HCT116 (cell line): ENCODE data around the gene GALNT2. TPM values are rescaled to one million over a fixed set of nuclear protein-coding genes. Genes with fewer than 3 reads are reported as not detected.

Experiments used
- ATAC-seq: fragments of 200-7000 bp; cut with Tn5 transposase; 2 replicates; pipeline ENCODE4 v1.9.1; 2020; ENCODE audit warnings: mild to moderate bottlenecking, moderate library complexity
- BruUV-seq: library from RNA; stranded (reverse); fragments of 400-500 nt; replicated peaks from 2 replicates; lab custom pipeline; 2021; lab: Mats Ljungman, UMichigan
- CTCF ChIA-PET: fragments of 300-600 bp; sonication (Branson Sonifier 250); formaldehyde crosslinking; loops from one replicate; lab custom pipeline; 2021; ENCODE audit warnings: antibody characterized with exemption; lab: Charles Lee
- POLR2A ChIA-PET: fragments of 300-600, 350-600 bp; sonication (Branson Sonifier 250); formaldehyde crosslinking; loops from one replicate; lab custom pipeline; 2021; ENCODE audit warnings: antibody characterized with exemption; lab: Charles Lee
- RAD21 ChIA-PET, 2 experiments: fragments of 300-600 bp; sonication (Branson Sonifier 250); formaldehyde crosslinking; loops; one replicate each; lab custom pipeline; 2023; ENCODE audit warnings: low total read pairs in 2 of 2; ENCODE audit not compliant: uncharacterized antibody in 2 of 2, unreplicated experiment in 2 of 2, low non-redundant PET in 1 of 2; lab: Charles Lee
- DNase-seq: peaks from one replicate; pipeline ENCODE4 v3.0.0-alpha.2; 2010; ENCODE audit warnings: low read depth, low spot score
- H2AFZ ChIP-seq: fragments of 200-600 bp; shearing (Covaris generic), sonication (generic); 2 replicates; pipeline ENCODE4 v1.6.1; 2017; ENCODE audit warnings: low read depth, mixed run types, mixed read lengths, antibody characterized with exemption, low read length; ENCODE audit not compliant: poor library complexity, severe bottlenecking
- H3K27ac ChIP-seq: 2 replicates; pipeline ENCODE4 v1.5.1; 2012; ENCODE audit warnings: low read depth, low read length
- H3K27me3 ChIP-seq: fragments of 200-600 bp; sonication (generic); 2 replicates; pipeline ENCODE4 v1.6.1; 2016; ENCODE audit warnings: mixed run types, low read length, mixed read lengths; ENCODE audit not compliant: insufficient read depth
- H3K36me3 ChIP-seq, 2 experiments: fragments of 200-500 bp in 1 of 2; fragments of 200-600 bp in 1 of 2; sonication (Bioruptor generic) in 1 of 2; sonication (generic) in 1 of 2; 2 replicates each; pipeline versions ENCODE4 v1.5.1 to v1.6.1; 2014 to 2016; ENCODE audit warnings: low read length in 2 of 2, inconsistent platforms in 1 of 2, mixed read lengths in 1 of 2, mixed run types in 1 of 2; ENCODE audit not compliant: insufficient read depth in 2 of 2, control insufficient read depth in 1 of 2
- H3K4me1 ChIP-seq, 2 experiments: fragments of 200-600 bp in 1 of 2; sonication (generic) in 1 of 2; 2 replicates each; pipeline versions ENCODE4 v1.5.1 to v1.6.1; 2012 to 2017; ENCODE audit warnings: low read length in 2 of 2, inconsistent platforms in 1 of 2, mild to moderate bottlenecking in 1 of 2, mixed read lengths in 1 of 2, mixed run types in 1 of 2, moderate library complexity in 1 of 2; ENCODE audit not compliant: insufficient read depth in 2 of 2, control insufficient read depth in 1 of 2
- H3K4me2 ChIP-seq: fragments of 200-600 bp; sonication (generic); 2 replicates; pipeline ENCODE4 v1.6.1; 2017; ENCODE audit warnings: mixed run types, low read length, mixed read lengths
- H3K4me3 ChIP-seq, 2 experiments: fragments of 200-600 bp in 1 of 2; sonication (generic) in 1 of 2; replicated peaks in 1 of 2; 2 replicates each; pipeline ENCODE4 v1.5.1; 2011 to 2016; ENCODE audit warnings: low read length in 2 of 2, control low read depth in 1 of 2, low read depth in 1 of 2, mild to moderate bottlenecking in 1 of 2, mixed read lengths in 1 of 2, mixed run types in 1 of 2
- H3K79me2 ChIP-seq: fragments of 200-600 bp; sonication (generic); 2 replicates; pipeline ENCODE4 v1.6.1; 2017; ENCODE audit warnings: mild to moderate bottlenecking, mixed run types, low read length, moderate library complexity, mixed read lengths; ENCODE audit not compliant: insufficient read depth
- H3K9ac ChIP-seq: fragments of 200-600 bp; sonication (generic); 2 replicates; pipeline ENCODE4 v1.6.1; 2016; ENCODE audit warnings: low read length, mixed read lengths
- H3K9me2 ChIP-seq: fragments of 200-600 bp; sonication (generic), shearing (Covaris generic); 2 replicates; pipeline ENCODE4 v1.6.1; 2017; ENCODE audit warnings: mixed run types, mild to moderate bottlenecking, moderate library complexity; ENCODE audit not compliant: insufficient read depth
- H3K9me3 ChIP-seq, 2 experiments: fragments of 200-500 bp in 1 of 2; fragments of 200-600 bp in 1 of 2; sonication (Bioruptor generic) in 1 of 2; sonication (generic) in 1 of 2; 2 replicates each; pipeline ENCODE4 v1.6.1; 2014 to 2017; ENCODE audit warnings: low read length in 2 of 2, mixed read lengths in 2 of 2, inconsistent platforms in 1 of 2, low read depth in 1 of 2, mild to moderate bottlenecking in 1 of 2, mixed run types in 1 of 2, moderate library complexity in 1 of 2; ENCODE audit not compliant: control insufficient read depth in 1 of 2, insufficient read depth in 1 of 2
- H4K20me1 ChIP-seq: fragments of 200-600 bp; sonication (generic), shearing (Covaris generic); 2 replicates; pipeline ENCODE4 v1.6.1; 2017; ENCODE audit warnings: mixed run types, mild to moderate bottlenecking, moderate library complexity; ENCODE audit not compliant: insufficient read depth
- CEBPB ChIP-seq: IDR thresholded peaks from 2 replicates; pipeline ENCODE4 v1.6.1; 2012; ENCODE audit warnings: low read depth
- EGR1 ChIP-seq: IDR thresholded peaks from 2 replicates; pipeline ENCODE4 v1.6.1; 2012; ENCODE audit warnings: low read depth
- ELF1 ChIP-seq: IDR thresholded peaks from 2 replicates; pipeline ENCODE4 v1.6.1; 2012; ENCODE audit warnings: low read depth, borderline replicate concordance
- JUND ChIP-seq: IDR thresholded peaks from 2 replicates; pipeline ENCODE4 v1.6.1; 2012
- SRF ChIP-seq: IDR thresholded peaks from 2 replicates; pipeline ENCODE4 v1.6.1; 2012; ENCODE audit warnings: low read depth
- ZNF274 ChIP-seq: fragments of 200-500 bp; sonication (Bioruptor generic); IDR thresholded peaks from 2 replicates; pipeline ENCODE4 v1.6.1; 2014; ENCODE audit warnings: mild to moderate bottlenecking, low read depth, low read length, inconsistent platforms
- intact Hi-C: fragments of 100-400 bp; cut with micrococcal nuclease; formaldehyde crosslinking; loops from 2 replicates; pipeline ENCODE4 v1.10.0; 2022
- total RNA-seq: library from RNA; stranded (reverse); gene quantifications from one replicate; pipeline ENCODE4 v1.2.1, GENCODE V29; 2021; ENCODE audit not compliant: unreplicated experiment
- TF ChIP-seq, protein P1 (sequence below): IDR thresholded peaks from 2 replicates; pipeline ENCODE4 v1.6.1; 2011; ENCODE audit warnings: mild to moderate bottlenecking, low read length, moderate library complexity; ENCODE audit not compliant: insufficient replicate concordance; ENCODE audit errors: extremely low read depth
- TF ChIP-seq, protein P2 (sequence below): IDR thresholded peaks from 2 replicates; pipeline ENCODE4 v1.6.1; 2012

GALNT2 gene
- total RNA-seq, 1 experiment from 2014 or later: 40.8 TPM

DNA sequence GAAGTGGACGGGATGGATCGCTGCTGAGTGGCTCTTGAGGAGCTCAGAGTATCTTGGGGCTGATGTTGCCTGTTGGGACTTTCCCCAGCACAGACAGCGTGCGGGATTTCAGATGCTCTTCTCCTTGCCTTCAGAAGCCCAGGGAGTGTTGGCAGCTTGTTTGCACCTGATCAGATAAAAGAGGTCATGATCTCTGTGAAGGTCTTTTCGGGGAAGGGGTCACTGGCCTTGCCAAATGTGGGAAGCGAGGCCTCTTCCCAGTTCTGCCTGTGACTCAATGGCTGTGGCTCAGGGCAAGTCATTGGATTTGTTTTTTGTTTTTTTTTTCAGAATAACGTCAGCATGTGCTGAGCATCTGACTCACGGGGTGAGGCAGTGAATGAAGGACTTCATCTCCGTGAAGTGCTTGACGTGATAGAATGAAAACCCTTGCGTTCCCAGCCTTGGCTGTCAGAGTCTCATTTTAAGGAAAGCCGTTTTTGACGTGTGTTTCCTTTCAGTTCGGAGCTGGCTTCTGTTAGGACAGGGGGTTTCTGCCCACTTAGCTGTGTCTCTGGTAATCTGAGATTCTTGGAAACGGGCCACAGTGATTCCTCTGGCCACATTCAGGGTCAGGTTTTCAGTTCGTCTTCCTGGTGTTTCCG is 46.7 kb downstream of the GALNT2 start (continued):
- TF ChIP-seq, protein P1, sequence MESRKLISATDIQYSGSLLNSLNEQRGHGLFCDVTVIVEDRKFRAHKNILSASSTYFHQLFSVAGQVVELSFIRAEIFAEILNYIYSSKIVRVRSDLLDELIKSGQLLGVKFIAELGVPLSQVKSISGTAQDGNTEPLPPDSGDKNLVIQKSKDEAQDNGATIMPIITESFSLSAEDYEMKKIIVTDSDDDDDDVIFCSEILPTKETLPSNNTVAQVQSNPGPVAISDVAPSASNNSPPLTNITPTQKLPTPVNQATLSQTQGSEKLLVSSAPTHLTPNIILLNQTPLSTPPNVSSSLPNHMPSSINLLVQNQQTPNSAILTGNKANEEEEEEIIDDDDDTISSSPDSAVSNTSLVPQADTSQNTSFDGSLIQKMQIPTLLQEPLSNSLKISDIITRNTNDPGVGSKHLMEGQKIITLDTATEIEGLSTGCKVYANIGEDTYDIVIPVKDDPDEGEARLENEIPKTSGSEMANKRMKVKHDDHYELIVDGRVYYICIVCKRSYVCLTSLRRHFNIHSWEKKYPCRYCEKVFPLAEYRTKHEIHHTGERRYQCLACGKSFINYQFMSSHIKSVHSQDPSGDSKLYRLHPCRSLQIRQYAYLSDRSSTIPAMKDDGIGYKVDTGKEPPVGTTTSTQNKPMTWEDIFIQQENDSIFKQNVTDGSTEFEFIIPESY: no peak
- TF ChIP-seq CEBPB (no peak), SRF (no peak)

DNA sequence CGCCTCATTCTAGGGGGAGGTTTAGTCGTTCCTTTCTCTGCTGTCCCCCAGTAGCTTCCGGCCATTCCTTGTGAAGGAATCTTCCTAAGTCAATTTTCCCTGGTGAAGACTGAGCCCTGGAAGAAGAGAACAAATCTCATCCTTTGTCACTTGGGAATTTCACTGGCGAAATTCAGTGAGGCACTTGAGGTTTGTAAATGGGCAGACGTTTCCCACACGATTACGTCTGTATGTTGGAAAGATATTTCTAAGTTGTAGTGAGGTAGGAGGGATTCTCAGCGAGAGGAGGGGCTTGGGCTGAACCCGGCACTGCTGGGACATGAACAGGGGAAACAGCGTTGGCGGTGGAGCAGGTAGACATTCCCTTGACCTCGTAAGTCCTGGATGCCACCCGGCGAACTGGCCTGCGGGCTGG is 47.2 kb downstream of the GALNT2 start:
- TF ChIP-seq ELF1: no peak
- no peak for TF ChIP-seq EGR1
- TF ChIP-seq, protein P2, sequence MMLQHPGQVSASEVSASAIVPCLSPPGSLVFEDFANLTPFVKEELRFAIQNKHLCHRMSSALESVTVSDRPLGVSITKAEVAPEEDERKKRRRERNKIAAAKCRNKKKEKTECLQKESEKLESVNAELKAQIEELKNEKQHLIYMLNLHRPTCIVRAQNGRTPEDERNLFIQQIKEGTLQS: no peak
- no peak for TF ChIP-seq ZNF274
- TF ChIP-seq JUND: no peak
- no peaks in the 10 kb centered on the region for H3K36me3 ChIP-seq
- ChIA-PET RAD21 (no interaction called here), CTCF (no interaction called here), POLR2A (no interaction called here)
- ATAC-seq (no peak), DNase-seq (no peak)
- no peaks in the 10 kb centered on the region for H3K79me2 ChIP-seq
- no peaks in the 10 kb centered on the region for H4K20me1 ChIP-seq
- no peak overlapping the region for H3K4me2 ChIP-seq
- no peaks in the 10 kb centered on the region for H3K9me3 ChIP-seq
- H3K9ac ChIP-seq: no peak overlapping the region
- H3K27ac ChIP-seq: no peak overlapping the region
- no peaks in the 10 kb centered on the region for H3K27me3 ChIP-seq
- H3K4me1 ChIP-seq: no peaks in the 10 kb centered on the region
- no TSS peak for BruUV-seq
- no peaks in the 10 kb centered on the region for H3K9me2 ChIP-seq
- H3K4me3 ChIP-seq: no peak overlapping the region
- no peak overlapping the region for H2AFZ ChIP-seq
- intact Hi-C loops: no loop called here
